ENCODE measurements around the gene KLHL12. TPM values are rescaled to one million over a fixed set of nuclear protein-coding genes. Genes with fewer than 3 reads are reported as not detected.
"Not testable (repeated sequence)": the region's sequence is repeated elsewhere in the genome, so short reads cannot be mapped to it uniquely, and the experiment has no call there.

KLHL12 gene
- polyA plus RNA-seq, 1 experiment: 54.2 TPM

DNA sequence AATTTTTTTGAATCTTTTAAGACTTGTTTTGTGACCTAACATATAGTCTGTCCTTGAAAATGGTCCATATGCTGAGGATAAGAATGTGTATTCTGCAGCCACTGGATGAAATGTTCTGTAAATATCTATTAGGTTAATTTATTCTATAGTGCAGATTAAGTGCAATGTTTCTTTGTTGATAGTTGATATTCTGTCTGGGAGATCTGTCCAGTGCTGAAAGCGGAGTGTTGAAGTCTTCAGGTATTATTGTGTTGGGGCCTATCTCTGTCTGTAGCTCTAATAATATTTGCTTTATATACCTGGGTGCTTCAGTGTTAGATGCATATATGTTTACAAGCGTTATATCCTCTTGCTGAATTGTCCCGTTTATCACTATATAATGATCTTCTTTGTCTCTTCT is 7.7 kb upstream of the KLHL12 start:
- no peaks in the 10 kb centered on the region; the same call in 1 of the 2 replicates for H3K9me3 ChIP-seq (ENCODE audit: control insufficient read depth, insufficient read depth, low read length)
- H3K27ac ChIP-seq (ENCODE audit: low read depth, low read length): no peak overlapping the region
- no peak for DNase-seq (ENCODE audit: low read depth, low spot score)
- CTCF ChIA-PET: no interaction called here
- TF ChIP-seq, protein P1, sequence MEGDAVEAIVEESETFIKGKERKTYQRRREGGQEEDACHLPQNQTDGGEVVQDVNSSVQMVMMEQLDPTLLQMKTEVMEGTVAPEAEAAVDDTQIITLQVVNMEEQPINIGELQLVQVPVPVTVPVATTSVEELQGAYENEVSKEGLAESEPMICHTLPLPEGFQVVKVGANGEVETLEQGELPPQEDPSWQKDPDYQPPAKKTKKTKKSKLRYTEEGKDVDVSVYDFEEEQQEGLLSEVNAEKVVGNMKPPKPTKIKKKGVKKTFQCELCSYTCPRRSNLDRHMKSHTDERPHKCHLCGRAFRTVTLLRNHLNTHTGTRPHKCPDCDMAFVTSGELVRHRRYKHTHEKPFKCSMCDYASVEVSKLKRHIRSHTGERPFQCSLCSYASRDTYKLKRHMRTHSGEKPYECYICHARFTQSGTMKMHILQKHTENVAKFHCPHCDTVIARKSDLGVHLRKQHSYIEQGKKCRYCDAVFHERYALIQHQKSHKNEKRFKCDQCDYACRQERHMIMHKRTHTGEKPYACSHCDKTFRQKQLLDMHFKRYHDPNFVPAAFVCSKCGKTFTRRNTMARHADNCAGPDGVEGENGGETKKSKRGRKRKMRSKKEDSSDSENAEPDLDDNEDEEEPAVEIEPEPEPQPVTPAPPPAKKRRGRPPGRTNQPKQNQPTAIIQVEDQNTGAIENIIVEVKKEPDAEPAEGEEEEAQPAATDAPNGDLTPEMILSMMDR (IDR thresholded peaks at IDR 0.05; ENCODE audit: low read depth, low read length): no peak
- no peak overlapping the region for H3K4me3 ChIP-seq (ENCODE audit: low read depth, low read length)
- POLR2A ChIA-PET: no interaction called here
- H3K27me3 ChIP-seq (ENCODE audit: control insufficient read depth, insufficient read depth, low read length): no peaks in the 10 kb centered on the region

DNA sequence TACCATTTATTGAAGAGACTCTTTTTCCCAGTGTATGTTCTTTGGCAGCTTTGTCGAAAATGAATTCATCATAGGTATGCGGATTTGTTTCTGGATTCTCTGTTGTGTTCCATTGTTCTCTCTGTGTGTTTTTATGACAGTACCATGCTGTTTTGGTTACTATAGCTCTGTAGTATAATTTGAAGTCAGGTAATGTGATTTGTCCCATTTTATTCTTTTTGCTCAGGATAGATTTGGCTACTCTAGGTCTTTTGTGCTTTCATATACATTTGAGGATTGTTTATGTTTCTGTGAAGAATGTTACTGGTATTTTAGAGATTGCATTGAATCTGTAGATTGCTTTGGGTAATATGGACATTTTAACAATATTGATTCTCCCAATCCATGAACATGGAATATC is 5.4 kb upstream of the KLHL12 start:
- TF ChIP-seq, protein P1 (IDR thresholded peaks at IDR 0.05; ENCODE audit: low read depth, low read length): no peak
- POLR2A ChIA-PET: no interaction called here

DNA sequence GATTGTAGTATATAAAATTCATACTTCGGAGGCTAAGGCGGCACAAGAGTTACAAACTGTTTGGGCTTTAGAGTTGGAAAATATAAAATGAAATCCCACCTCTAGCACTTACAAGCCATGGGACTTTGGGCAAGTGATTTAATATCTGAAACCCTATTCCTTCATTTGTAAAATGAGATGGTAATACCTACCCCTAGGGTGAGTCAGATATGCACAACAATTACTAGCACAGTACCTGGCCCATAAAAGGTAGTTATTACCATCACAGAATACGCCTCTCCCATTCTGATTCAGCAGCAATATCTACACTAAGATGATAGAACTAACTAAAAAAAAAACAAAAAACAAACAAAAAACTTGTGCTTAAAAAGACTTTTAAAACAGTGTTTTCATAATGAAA is 3.5 kb downstream of the KLHL12 start:
- POLR2A ChIA-PET: no interaction called here
- TF ChIP-seq, protein P1 (IDR thresholded peaks at IDR 0.05; ENCODE audit: low read depth, low read length): no peak
- Histone ChIP-seq H3K9me3 (ENCODE audit: control insufficient read depth, insufficient read depth, low read length) (no peaks in the 10 kb centered on the region), H3K27ac (ENCODE audit: low read depth, low read length) (no peak overlapping the region), H3K4me3 (ENCODE audit: low read depth, low read length) (no peak overlapping the region), H3K27me3 (ENCODE audit: control insufficient read depth, insufficient read depth, low read length) (no peaks in the 10 kb centered on the region)
- DNase-seq (ENCODE audit: low read depth, low spot score): no peak
- CTCF ChIA-PET: interaction anchor here (1.3 kb wide), 1 partner anchor 75 kb away, joined by 5 read pairs; no protein-coding TSS in a partner anchor

More for the DNA sequence above, 5.4 kb upstream of the KLHL12 start:
- Histone ChIP-seq H3K27ac (ENCODE audit: low read depth, low read length) (no peak overlapping the region), H3K4me3 (ENCODE audit: low read depth, low read length) (no peak overlapping the region), H3K27me3 (ENCODE audit: control insufficient read depth, insufficient read depth, low read length) (no peaks in the 10 kb centered on the region), H3K9me3 (ENCODE audit: control insufficient read depth, insufficient read depth, low read length) (no peaks in the 10 kb centered on the region; the same call in 1 of the 2 replicates)
- CTCF ChIA-PET: no interaction called here
- no peak for DNase-seq (ENCODE audit: low read depth, low spot score)

DNA sequence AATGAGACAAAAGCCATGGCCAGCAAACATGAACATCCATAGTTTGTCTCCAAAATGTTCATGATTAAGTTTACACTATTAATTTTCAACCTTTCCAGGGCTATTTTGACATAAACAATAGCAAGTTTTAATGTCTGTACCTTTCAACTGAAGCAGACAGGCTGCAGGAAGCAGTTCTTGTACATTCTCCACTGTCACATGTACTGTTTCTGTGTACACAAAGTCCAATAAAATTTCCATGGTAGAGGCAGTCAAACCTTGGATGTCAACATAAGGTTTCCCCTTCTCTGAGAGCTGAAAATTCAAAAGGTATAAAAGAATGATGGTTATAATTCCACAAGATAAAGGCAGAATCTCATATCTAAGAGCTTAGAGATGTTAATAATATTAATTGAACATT is 7.4 kb downstream of the KLHL12 start:
- CTCF ChIA-PET: no interaction called here
- POLR2A ChIA-PET: no interaction called here
- Histone ChIP-seq H3K27ac (ENCODE audit: low read depth, low read length) (no peak overlapping the region), H3K4me3 (ENCODE audit: low read depth, low read length) (no peak overlapping the region), H3K27me3 (ENCODE audit: control insufficient read depth, insufficient read depth, low read length) (no peaks in the 10 kb centered on the region), H3K9me3 (ENCODE audit: control insufficient read depth, insufficient read depth, low read length) (no peaks in the 10 kb centered on the region)
- no peak for DNase-seq (ENCODE audit: low read depth, low spot score)
- TF ChIP-seq, protein P1 (IDR thresholded peaks at IDR 0.05; ENCODE audit: low read depth, low read length): no peak

DNA sequence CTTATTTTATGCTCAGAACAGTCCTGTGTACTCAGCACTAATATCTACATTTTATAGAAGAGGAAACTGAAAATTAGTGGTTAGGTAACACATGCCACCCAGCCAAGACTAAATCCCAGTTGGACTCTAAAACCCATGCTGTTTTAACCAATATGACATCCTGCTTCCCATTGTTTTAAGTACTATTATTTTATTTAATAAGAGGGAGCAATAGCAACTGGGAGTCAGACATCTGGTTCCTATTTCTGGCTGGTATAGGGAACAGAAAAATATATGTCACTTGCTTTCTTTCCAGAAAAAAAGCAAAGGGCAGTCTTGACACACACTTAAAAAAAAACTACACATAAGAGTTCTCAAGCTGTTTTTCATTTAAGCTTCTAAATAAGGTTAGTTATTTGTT is 11.9 kb downstream of the KLHL12 start:
- Histone ChIP-seq H3K9me3 (ENCODE audit: control insufficient read depth, insufficient read depth, low read length) (no peaks in the 10 kb centered on the region), H3K27me3 (ENCODE audit: control insufficient read depth, insufficient read depth, low read length) (no peaks in the 10 kb centered on the region), H3K4me3 (ENCODE audit: low read depth, low read length) (no peak overlapping the region), H3K27ac (ENCODE audit: low read depth, low read length) (no peak overlapping the region)
- TF ChIP-seq, protein P1 (IDR thresholded peaks at IDR 0.05; ENCODE audit: low read depth, low read length): no peak
- POLR2A ChIA-PET: no interaction called here
- no peak for DNase-seq (ENCODE audit: low read depth, low spot score)
- CTCF ChIA-PET: interaction anchor here (0.6 kb wide), 1 partner anchor 49 kb away, joined by 5 read pairs; no protein-coding TSS in a partner anchor

DNA sequence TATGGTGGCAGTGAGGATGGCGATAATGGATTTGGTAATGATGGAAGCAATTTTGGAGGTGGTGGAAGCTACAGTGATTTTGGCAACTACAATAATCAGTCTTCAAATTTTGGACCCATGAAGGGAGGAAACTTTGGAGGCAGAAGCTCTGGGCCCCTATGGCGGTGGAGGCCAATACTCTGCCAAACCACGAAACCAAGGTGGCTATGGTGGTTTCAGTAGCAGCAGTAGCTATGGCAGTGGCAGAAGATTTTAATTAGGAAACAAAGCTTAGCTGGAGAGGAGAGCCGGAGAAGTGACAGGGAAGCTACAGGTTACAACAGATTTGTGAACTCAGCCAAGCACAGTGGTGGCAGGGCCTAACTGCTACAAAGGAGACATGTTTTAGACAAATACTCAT is 14.6 kb downstream of the KLHL12 start:
- POLR2A ChIA-PET; H3K9me3 ChIP-seq (ENCODE audit: control insufficient read depth, insufficient read depth, low read length): not testable (repeated sequence)
- CTCF ChIA-PET: interaction anchor here (0.5 kb wide), 1 partner anchor 89 kb away, joined by 4 read pairs; no protein-coding TSS in a partner anchor

More for the DNA sequence above, 14.6 kb downstream of the KLHL12 start:
- H3K27ac ChIP-seq (ENCODE audit: low read depth, low read length); DNase-seq (ENCODE audit: low read depth, low spot score); H3K27me3 ChIP-seq (ENCODE audit: control insufficient read depth, insufficient read depth, low read length); H3K4me3 ChIP-seq (ENCODE audit: low read depth, low read length): not testable (repeated sequence)
